GM12878 (cell line): ENCODE data around the gene COPE. TPM values are rescaled to one million over a fixed set of nuclear protein-coding genes. Genes with fewer than 3 reads are reported as not detected.

ENCODE experiments used
- ATAC-seq: fragments of 200-7000 bp; cut with Tn5 transposase; 3 replicates; pipeline ENCODE4 v1.9.1; 2020; ENCODE audit warnings: mild to moderate bottlenecking, moderate library complexity
- BruUV-seq: library from RNA; stranded (reverse); fragments of 400-500 nt; replicated peaks from 2 replicates; lab custom pipeline; 2021; lab: Mats Ljungman, UMichigan
- CTCF ChIA-PET: fragments of 300-600 bp; sonication (Branson Sonifier 250); formaldehyde crosslinking; extraction: SDS; loops from one replicate; lab custom pipeline; 2021; ENCODE audit warnings: inconsistent platforms; lab: Yijun Ruan, JAX
- POLR2A ChIA-PET: fragments of 350-600 bp; formaldehyde crosslinking; extraction: SDS; loops from one replicate; lab custom pipeline; 2021; ENCODE audit warnings: inconsistent platforms; lab: Charles Lee
- RAD21 ChIA-PET: fragments of 300-600 bp; sonication (Branson Sonifier 250); formaldehyde crosslinking; loops from one replicate; lab custom pipeline; 2023; ENCODE audit warnings: antibody characterized with exemption; ENCODE audit not compliant: unreplicated experiment; lab: Charles Lee
- SMC1A ChIA-PET: fragments of 300-600 bp; sonication (Branson Sonifier 250); formaldehyde crosslinking; loops from one replicate; lab custom pipeline; 2023; ENCODE audit not compliant: unreplicated experiment, uncharacterized antibody; lab: Charles Lee
- DNase-seq: peaks from one replicate; pipeline ENCODE4 v3.0.0-alpha.2; 2011; ENCODE audit warnings: low read depth, low spot score
- FAIRE-seq: peaks from 3 replicates; lab custom pipeline; 2011; peaks lifted over from hg19 to GRCh38; lab: Jason Lieb, UNC
- H2AFZ ChIP-seq: 2 replicates; pipeline ENCODE4 v1.6.0; 2011; ENCODE audit warnings: low read depth, low read length, control low read depth; ENCODE audit not compliant: control insufficient read depth
- H3K27ac ChIP-seq: 2 replicates; pipeline ENCODE4 v1.5.1; 2011; ENCODE audit warnings: control low read depth; ENCODE audit not compliant: control insufficient read depth, insufficient read depth
- H3K27me3 ChIP-seq, 2 experiments: replicated peaks in 1 of 2; 2 replicates each; pipeline versions ENCODE4 v1.6.0 to v1.6.1; 2011; ENCODE audit warnings: low read length in 1 of 2; ENCODE audit not compliant: control insufficient read depth in 2 of 2, insufficient read depth in 2 of 2
- H3K36me3 ChIP-seq, 2 experiments: 2 replicates each; pipeline ENCODE4 v1.5.1; 2011; ENCODE audit warnings: low read length in 1 of 2; ENCODE audit not compliant: control insufficient read depth in 2 of 2, insufficient read depth in 2 of 2
- H3K4me1 ChIP-seq: 2 replicates; pipeline ENCODE4 v1.6.1; 2011; ENCODE audit warnings: mild to moderate bottlenecking, low read length, moderate library complexity, mixed read lengths; ENCODE audit not compliant: control insufficient read depth, insufficient read depth
- H3K4me2 ChIP-seq: 2 replicates; pipeline ENCODE4 v1.6.0; 2011; ENCODE audit warnings: control low read depth; ENCODE audit not compliant: control insufficient read depth, insufficient read depth
- H3K4me3 ChIP-seq: fragments of 200-600 bp; sonication (generic); 2 replicates; pipeline ENCODE4 v1.5.1; 2016
- H3K79me2 ChIP-seq: 2 replicates; pipeline ENCODE4 v1.6.0; 2011; ENCODE audit warnings: low read length; ENCODE audit not compliant: control insufficient read depth, insufficient read depth
- H3K9ac ChIP-seq: 2 replicates; pipeline ENCODE4 v1.8.0; 2011; ENCODE audit warnings: low read length, control low read depth, mixed read lengths; ENCODE audit not compliant: control insufficient read depth, insufficient read depth
- H3K9me3 ChIP-seq: replicated peaks from 3 replicates; pipeline ENCODE4 v1.5.1; 2011; ENCODE audit warnings: mild to moderate bottlenecking, low read length; ENCODE audit not compliant: control insufficient read depth, insufficient read depth
- H4K20me1 ChIP-seq: 2 replicates; pipeline ENCODE4 v1.6.0; 2011; ENCODE audit not compliant: control insufficient read depth, insufficient read depth
- ASH2L ChIP-seq: fragments of 300-600, 200-600 bp; sonication (generic); IDR thresholded peaks from 2 replicates; pipeline ENCODE4 v1.6.1; 2017; ENCODE audit warnings: low read depth, mild to moderate bottlenecking, borderline replicate concordance
- BCLAF1 ChIP-seq: fragments of 450-650 bp; IDR thresholded peaks from 2 replicates; pipeline ENCODE4 v1.6.1; 2017; ENCODE audit warnings: antibody characterized with exemption, mild to moderate bottlenecking, moderate library complexity
- EGR1 ChIP-seq, 2 experiments: IDR thresholded peaks; 1 replicate in 1 of 2; 2 replicates in 1 of 2; pipeline ENCODE4 v1.6.1; 2011 to 2012; ENCODE audit warnings: low read depth in 2 of 2, low read length in 2 of 2, borderline replicate concordance in 1 of 2, mild to moderate bottlenecking in 1 of 2, moderate library complexity in 1 of 2
- GABPA ChIP-seq: IDR thresholded peaks from 2 replicates; pipeline ENCODE4 v1.6.1; 2014; ENCODE audit warnings: antibody characterized with exemption, low read depth, mild to moderate bottlenecking, inconsistent platforms
- HDGF ChIP-seq: fragments of 450-650 bp; IDR thresholded peaks from 2 replicates; pipeline ENCODE4 v1.6.1; 2016; ENCODE audit warnings: antibody characterized with exemption
- IRF5 ChIP-seq: fragments of 450-650 bp; IDR thresholded peaks from 2 replicates; pipeline ENCODE4 v1.6.1; 2017; ENCODE audit warnings: borderline replicate concordance
- JUND ChIP-seq: IDR thresholded peaks from 2 replicates; pipeline ENCODE4 v1.6.1; 2012; ENCODE audit warnings: low read depth, mild to moderate bottlenecking, low read length, improper control_type of control experiment, moderate library complexity
- NFXL1 ChIP-seq: fragments of 450-650 bp; IDR thresholded peaks from 2 replicates; pipeline ENCODE4 v1.6.1; 2017; ENCODE audit warnings: antibody characterized with exemption, mild to moderate bottlenecking, borderline replicate concordance
- PBX3 ChIP-seq: IDR thresholded peaks from 2 replicates; pipeline ENCODE4 v1.6.1; 2011; ENCODE audit warnings: mild to moderate bottlenecking, low read depth, low read length, moderate library complexity; ENCODE audit not compliant: insufficient replicate concordance
- PML ChIP-seq: IDR thresholded peaks from 2 replicates; pipeline ENCODE4 v1.6.1; 2012; ENCODE audit warnings: low read length, inconsistent platforms
- POLR2AphosphoS2 ChIP-seq: IDR thresholded peaks from 2 replicates; pipeline ENCODE4 v1.6.1; 2011; ENCODE audit warnings: low read depth, mild to moderate bottlenecking, low read length, improper control_type of control experiment, moderate library complexity
- RUNX3 ChIP-seq: IDR thresholded peaks from 2 replicates; pipeline ENCODE4 v1.6.1; 2012; ENCODE audit warnings: low read length, inconsistent platforms
- SMC3 ChIP-seq: IDR thresholded peaks from 2 replicates; pipeline ENCODE4 v1.6.1; 2011; ENCODE audit warnings: low read length, improper control_type of control experiment, borderline replicate concordance
- SP1 ChIP-seq: IDR thresholded peaks from one replicate; pipeline ENCODE4 v1.6.1; 2011; ENCODE audit warnings: low read depth, low read length
- SREBF2 ChIP-seq: IDR thresholded peaks from 2 replicates; pipeline ENCODE4 v1.6.1; 2012; ENCODE audit warnings: mild to moderate bottlenecking, low read length
- ZSCAN29 ChIP-seq: fragments of 450-650 bp; IDR thresholded peaks from 2 replicates; pipeline ENCODE4 v1.6.1; 2017; ENCODE audit warnings: mild to moderate bottlenecking, moderate library complexity
- WGBS: methylation state at CpG from one replicate; pipeline ENCODE4 v1.1.6; 2016; ENCODE audit warnings: low lambda C conversion rate; ENCODE audit not compliant: insufficient replicate concordance, insufficient coverage; ENCODE audit errors: missing lambda C conversion rate; 5-methylcytosine and 5-hydroxymethylcytosine counted together
- in situ Hi-C: fragments of 300-500 bp; cut with MboI; formaldehyde crosslinking; loops from 9 replicates; pipeline ENCODE4 v1.14.3; 2018; ENCODE audit warnings: mixed read lengths
- intact Hi-C: fragments of 100-400 bp; cut with micrococcal nuclease; formaldehyde crosslinking; loops from one replicate; pipeline ENCODE4 v1.14.2; 2022; ENCODE audit not compliant: unreplicated experiment
- polyA plus RNA-seq, 11 experiments: library from polyadenylated mRNA; depleted of rRNA in 4 of 11; unstranded in 6 of 11; stranded (reverse) in 5 of 11; fragments of >200 nt; fragmentation: Nextera tagmentation in 4 of 11; fragmentation: Illumina TruSeq in 1 of 11; extraction: Ambion mirVana in 4 of 11; extraction: Trizol in 1 of 11; gene quantifications; 1 replicate in 1 of 11; 2 replicates in 10 of 11; pipeline versions ENCODE4 v1.2.1 to v1.2.3, GENCODE V29; 2011 to 2016; ENCODE audit warnings: inconsistent platforms in 2 of 11, missing spikeins in 2 of 11, low read depth in 1 of 11
- total RNA-seq, 4 experiments: library from RNA; depleted of rRNA in 3 of 4; stranded (reverse); fragments of >200 nt in 3 of 4; fragmentation: Illumina TruSeq in 1 of 4; extraction: Trizol in 1 of 4; gene quantifications; 2 replicates each; pipeline versions ENCODE4 v1.2.1 to v1.2.3, GENCODE V29; 2013 to 2021

Gene COPE
- total and polyA plus RNA-seq, 10 of the 15 experiments (the other 5 are each of a cell fraction or from before 2014, with no cell fraction given) = 3.5 to 464 (median 222) TPM

- BruUV-seq = TSS peak; percentile 29
- RAD21 ChIA-PET = no interaction called here
- no peak for DNase-seq
- Histone ChIP-seq H3K4me2 (no peak overlapping the region), H3K9me3 (no peaks in the 10 kb centered on the region), H3K27me3 (no peaks in the 10 kb centered on the region; a peak in 1 of 4 replicates), H3K79me2 (no peaks in the 10 kb centered on the region), H3K4me3 (no peak overlapping the region), H3K9ac (no peak overlapping the region), H4K20me1 (no peaks in the 10 kb centered on the region), H3K27ac (no peak overlapping the region), H2AFZ (no peak overlapping the region), H3K36me3 (peaks cover 2 to 6% of the 10 kb centered on the region in 2 experiments; a peak in 2 of 4 replicates), H3K4me1 (no peaks in the 10 kb centered on the region)
- ATAC-seq = no peak
- intact Hi-C loops (no loop called here), in situ Hi-C loops (no loop called here)
- SMC1A ChIA-PET = no interaction called here
- TF ChIP-seq SMC3 (no peak), RUNX3 (no peak), PBX3 (no peak), ASH2L (no peak), JUND (no peak), GABPA (no peak), BCLAF1 (no peak), EGR1 (IDR thresholded peaks at IDR 0.05; ENCODE audit: borderline replicate concordance in 1 of 2, low read depth in 2 of 2, low read length in 2 of 2) (no peak), HDGF (no peak), POLR2AphosphoS2 (no peak), SREBF2 (no peak), NFXL1 (no peak), ZSCAN29 (no peak), SP1 (no peak), PML (no peak), IRF5 (no peak)
- FAIRE-seq = no peak
- POLR2A ChIA-PET = no interaction called here
- CTCF ChIA-PET = interaction anchor here (0.7 kb wide), 1 partner anchor 809 kb away, joined by 3 read pairs; no protein-coding TSS in a partner anchor
- WGBS = 72% methylated on average over 7 of the region's 7 CpGs
Observed at GRCh38 chr19:18901491-18901890, 17.7 kb downstream of the COPE start.
